ENCODE measurements around the gene CADM1.

Gene CADM1

GRCh38 chr11:115345840-115346239, 158.4 kb downstream of the CADM1 start:
- DNase-seq, result no peak

GRCh38 chr11:115345361-115345760, 158.9 kb downstream of the CADM1 start:
- DNase-seq, result no peak

GRCh38 chr11:115344846-115345245, 159.4 kb downstream of the CADM1 start:
- DNase-seq, result no peak

GRCh38 chr11:115342142-115342541, 162.1 kb downstream of the CADM1 start:
- DNase-seq, result no peak

GRCh38 chr11:115340874-115341273, 163.3 kb downstream of the CADM1 start:
- DNase-seq, result no peak

- no peak for DNase-seq
Observed at GRCh38 chr11:115338476-115338875, 165.7 kb downstream of the CADM1 start.

- no peak for DNase-seq
Observed at GRCh38 chr11:115334932-115335788, 169.1 kb downstream of the CADM1 start.

GRCh38 chr11:115333949-115334348, 170.3 kb downstream of the CADM1 start:
- DNase-seq, result no peak

- DNase-seq, result no peak
Observed at GRCh38 chr11:115333121-115333520, 171.1 kb downstream of the CADM1 start.

- no peak for DNase-seq
Observed at GRCh38 chr11:115330684-115331482, 173.3 kb downstream of the CADM1 start.

GRCh38 chr11:115326526-115326925, 177.7 kb downstream of the CADM1 start:
- DNase-seq, result no peak

- DNase-seq, result no peak
Observed at GRCh38 chr11:115325523-115325922, 178.7 kb downstream of the CADM1 start.

- peak; percentile 22 for DNase-seq
Observed at GRCh38 chr11:115324581-115325432, 179.4 kb downstream of the CADM1 start.

- DNase-seq, result no peak
Observed at GRCh38 chr11:115322553-115323203, 181.5 kb downstream of the CADM1 start.

GRCh38 chr11:115321605-115322289, 182.5 kb downstream of the CADM1 start:
- no peak for DNase-seq

GRCh38 chr11:115317277-115318185, 186.7 kb downstream of the CADM1 start:
- DNase-seq, result peak; percentile 39

GRCh38 chr11:115316696-115317095, 187.5 kb downstream of the CADM1 start:
- no peak for DNase-seq

- DNase-seq, result no peak
Observed at GRCh38 chr11:115314330-115314920, 189.8 kb downstream of the CADM1 start.

- no peak for DNase-seq
Observed at GRCh38 chr11:115313224-115313838, 190.9 kb downstream of the CADM1 start.

- DNase-seq, result no peak
Observed at GRCh38 chr11:115311949-115312348, 192.3 kb downstream of the CADM1 start.

All from DMS 273 treated with DMSO at 0.1 percent for 48 hours (cell line).